ENCODE results near the gene CRX. TPM values are rescaled to one million over a fixed set of nuclear protein-coding genes. Genes with fewer than 3 reads are reported as not detected.

CRX gene
- total and polyA plus RNA-seq, 4 donors: 0.04 TPM; not detected in 3

- no peak overlapping the region for H3K27ac ChIP-seq (ENCODE audit: low read depth in 1 of 2, low read length in 2 of 2)
- H3K9ac ChIP-seq (ENCODE audit: low read depth in 1 of 2, low read length in 2 of 2): no peak overlapping the region
- H3K4me3 ChIP-seq (ENCODE audit: low read depth in 1 of 3, low read length in 3 of 3): no peak overlapping the region
- no peaks in the 10 kb centered on the region for H3K9me3 ChIP-seq (ENCODE audit: control insufficient read depth in 4 of 4, low read length in 3 of 4)
- no peaks in the 10 kb centered on the region for H3K36me3 ChIP-seq (ENCODE audit: control insufficient read depth in 4 of 4, insufficient read depth in 3 of 4, low read depth in 1 of 4, low read length in 3 of 4)
- no peaks in the 10 kb centered on the region for H3K4me1 ChIP-seq (ENCODE audit: control insufficient read depth in 4 of 4, insufficient read depth in 4 of 4, low read length in 3 of 4)
- no peak for DNase-seq (ENCODE audit: low spot score)
- no peak for TF ChIP-seq HNF4G (IDR thresholded peaks at IDR 0.05)
- no peak for TF ChIP-seq RAD21 (IDR thresholded peaks at IDR 0.05)
- no peak for TF ChIP-seq HNF4A (conservative IDR thresholded peaks at IDR 0.05)
- no peak for TF ChIP-seq YY1 (IDR thresholded peaks at IDR 0.05)
- no peak for TF ChIP-seq FOXA2 (IDR thresholded peaks at IDR 0.05)
- no peak for TF ChIP-seq TAF1 (conservative IDR thresholded peaks at IDR 0.05)
- TF ChIP-seq ZBTB33 (IDR thresholded peaks at IDR 0.05): no peak
- TF ChIP-seq SP1 (IDR thresholded peaks at IDR 0.05): no peak
- TF ChIP-seq FOXA1 (IDR thresholded peaks at IDR 0.05): no peak
- TF ChIP-seq JUND (IDR thresholded peaks at IDR 0.05): no peak
- TF ChIP-seq, protein P1, sequence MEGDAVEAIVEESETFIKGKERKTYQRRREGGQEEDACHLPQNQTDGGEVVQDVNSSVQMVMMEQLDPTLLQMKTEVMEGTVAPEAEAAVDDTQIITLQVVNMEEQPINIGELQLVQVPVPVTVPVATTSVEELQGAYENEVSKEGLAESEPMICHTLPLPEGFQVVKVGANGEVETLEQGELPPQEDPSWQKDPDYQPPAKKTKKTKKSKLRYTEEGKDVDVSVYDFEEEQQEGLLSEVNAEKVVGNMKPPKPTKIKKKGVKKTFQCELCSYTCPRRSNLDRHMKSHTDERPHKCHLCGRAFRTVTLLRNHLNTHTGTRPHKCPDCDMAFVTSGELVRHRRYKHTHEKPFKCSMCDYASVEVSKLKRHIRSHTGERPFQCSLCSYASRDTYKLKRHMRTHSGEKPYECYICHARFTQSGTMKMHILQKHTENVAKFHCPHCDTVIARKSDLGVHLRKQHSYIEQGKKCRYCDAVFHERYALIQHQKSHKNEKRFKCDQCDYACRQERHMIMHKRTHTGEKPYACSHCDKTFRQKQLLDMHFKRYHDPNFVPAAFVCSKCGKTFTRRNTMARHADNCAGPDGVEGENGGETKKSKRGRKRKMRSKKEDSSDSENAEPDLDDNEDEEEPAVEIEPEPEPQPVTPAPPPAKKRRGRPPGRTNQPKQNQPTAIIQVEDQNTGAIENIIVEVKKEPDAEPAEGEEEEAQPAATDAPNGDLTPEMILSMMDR (IDR thresholded peaks at IDR 0.05; ENCODE audit: low read depth, low read length, missing input control): no peak
- TF ChIP-seq RXRA (IDR thresholded peaks at IDR 0.05): no peak
- TF ChIP-seq REST (IDR thresholded peaks at IDR 0.05): no peak
- TF ChIP-seq, protein P2, sequence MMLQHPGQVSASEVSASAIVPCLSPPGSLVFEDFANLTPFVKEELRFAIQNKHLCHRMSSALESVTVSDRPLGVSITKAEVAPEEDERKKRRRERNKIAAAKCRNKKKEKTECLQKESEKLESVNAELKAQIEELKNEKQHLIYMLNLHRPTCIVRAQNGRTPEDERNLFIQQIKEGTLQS (IDR thresholded peaks at IDR 0.05): no peak
- no peak for TF ChIP-seq NR2F2 (IDR thresholded peaks at IDR 0.05)
- no peak for TF ChIP-seq GABPA (IDR thresholded peaks at IDR 0.05 in 1 of 2, conservative IDR thresholded peaks at IDR 0.05 in 1 of 2)
- TF ChIP-seq, protein P3, sequence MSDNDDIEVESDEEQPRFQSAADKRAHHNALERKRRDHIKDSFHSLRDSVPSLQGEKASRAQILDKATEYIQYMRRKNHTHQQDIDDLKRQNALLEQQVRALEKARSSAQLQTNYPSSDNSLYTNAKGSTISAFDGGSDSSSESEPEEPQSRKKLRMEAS (IDR thresholded peaks at IDR 0.05): no peak
- TF ChIP-seq EGR1 (IDR thresholded peaks at IDR 0.05; ENCODE audit: low read depth in 2 of 2): no peak
- H3K27me3 ChIP-seq (ENCODE audit: control insufficient read depth in 4 of 4, insufficient read depth in 4 of 4, low read length in 3 of 4): peaks cover 0 to 2% (median 0%) of the 10 kb centered on the region in 4 donors
- 73% methylated on average over 10 of the region's 10 CpGs for WGBS
Observed at GRCh38 chr19:47848425-47848822, 26.7 kb downstream of the CRX start.
